Right cardiac atrium (tissue), 5 donors: ENCODE results near the gene PRDM11. TPM values are rescaled to one million over a fixed set of nuclear protein-coding genes. Genes with fewer than 3 reads are reported as not detected.

Experiments
- ATAC-seq, 2 donors: fragments of 200-7000 bp; cut with Tn5 transposase; one replicate each; pipeline versions ENCODE4 v1.8.0 to v1.9.1; 2020; ENCODE audit warnings: moderate library complexity in 2 of 2, mild to moderate bottlenecking in 1 of 2
- DNase-seq, 3 donors: peaks; one replicate each; pipeline ENCODE4 v3.0.0-alpha.2; 2020
- H3K27ac ChIP-seq: one replicate; pipeline ENCODE4 v1.5.1; 2013; ENCODE audit warnings: mild to moderate bottlenecking, low read length, control low read depth, moderate library complexity
- H3K27me3 ChIP-seq: one replicate; pipeline ENCODE4 v1.6.1; 2013; ENCODE audit not compliant: control insufficient read depth, insufficient read depth
- H3K4me1 ChIP-seq: one replicate; pipeline ENCODE4 v1.6.1; 2013; ENCODE audit warnings: low read length; ENCODE audit not compliant: control insufficient read depth, insufficient read depth
- H3K4me3 ChIP-seq: one replicate; pipeline ENCODE4 v1.5.1; 2013; ENCODE audit warnings: low read length, control low read depth
- H3K9me3 ChIP-seq: one replicate; pipeline ENCODE4 v1.6.1; 2013; ENCODE audit warnings: low read length; ENCODE audit not compliant: control insufficient read depth
- WGBS: extraction: QIAGEN DNeasy Blood & Tissue Kit; methylation state at CpG from one replicate; pipeline ENCODE4 v1.1.7; 2013; 5-methylcytosine and 5-hydroxymethylcytosine counted together
- intact Hi-C, 4 donors: fragments of 100-400 bp; cut with DNase I; formaldehyde crosslinking; loops; one replicate each; pipeline versions ENCODE4 v1.11.0 to v1.14.0; 2022 to 2023
- long read RNA-seq, 4 donors: library from polyadenylated mRNA; unstranded; transcript quantifications; one replicate each; pipeline ENCODE4 v2.0.0, GENCODE V29; 2020 to 2021
- polyA plus RNA-seq: library from polyadenylated mRNA; stranded (reverse); fragments of 200-250 nt; gene quantifications from one replicate; pipeline ENCODE4 v1.2.3, GENCODE V29; 2013
- total RNA-seq, 4 donors: library from RNA; stranded (reverse); fragmentation: NEBNext Ultra II Directional; extraction: Animal tissue kit (Norgen Biotek cat#: 25700); gene quantifications; one replicate each; pipeline ENCODE4 v1.2.1, GENCODE V29; 2021
- donor health status: healthy with polysubstance abuse.
- donor health status: DM: no; HTN: yes; CAD: no.
- donor health status: DM: no; HTN: no; CAD: no.
- donor health status: DM: no; HTN: yes; CAD: no; lungs with severe emphysema.
- donor health status: DM: yes; HTN: yes; CAD: no.

The PRDM11 gene
- total RNA-seq (10 to 100 TPM; 27.5 to 33.9 (median 29.9) TPM), polyA plus RNA-seq (9.5 TPM)
- long read RNA-seq, donor 1, partial matches to known transcripts, result 15 of 41 reads
- long read RNA-seq, donor 1, other reads (novel, unspliced or antisense), result 25 of 41 reads
- long read RNA-seq, donor 2, partial matches to known transcripts, result 5 of 20 reads
- long read RNA-seq, donor 2, other reads (novel, unspliced or antisense), result 15 of 20 reads
- long read RNA-seq, donor 3, partial matches to known transcripts, result 3 of 19 reads
- long read RNA-seq, donor 3, other reads (novel, unspliced or antisense), result 15 of 19 reads
- long read RNA-seq, donor 4, partial matches to known transcripts, result 10 of 29 reads
- long read RNA-seq, donor 4, other reads (novel, unspliced or antisense), result 19 of 29 reads

DNA sequence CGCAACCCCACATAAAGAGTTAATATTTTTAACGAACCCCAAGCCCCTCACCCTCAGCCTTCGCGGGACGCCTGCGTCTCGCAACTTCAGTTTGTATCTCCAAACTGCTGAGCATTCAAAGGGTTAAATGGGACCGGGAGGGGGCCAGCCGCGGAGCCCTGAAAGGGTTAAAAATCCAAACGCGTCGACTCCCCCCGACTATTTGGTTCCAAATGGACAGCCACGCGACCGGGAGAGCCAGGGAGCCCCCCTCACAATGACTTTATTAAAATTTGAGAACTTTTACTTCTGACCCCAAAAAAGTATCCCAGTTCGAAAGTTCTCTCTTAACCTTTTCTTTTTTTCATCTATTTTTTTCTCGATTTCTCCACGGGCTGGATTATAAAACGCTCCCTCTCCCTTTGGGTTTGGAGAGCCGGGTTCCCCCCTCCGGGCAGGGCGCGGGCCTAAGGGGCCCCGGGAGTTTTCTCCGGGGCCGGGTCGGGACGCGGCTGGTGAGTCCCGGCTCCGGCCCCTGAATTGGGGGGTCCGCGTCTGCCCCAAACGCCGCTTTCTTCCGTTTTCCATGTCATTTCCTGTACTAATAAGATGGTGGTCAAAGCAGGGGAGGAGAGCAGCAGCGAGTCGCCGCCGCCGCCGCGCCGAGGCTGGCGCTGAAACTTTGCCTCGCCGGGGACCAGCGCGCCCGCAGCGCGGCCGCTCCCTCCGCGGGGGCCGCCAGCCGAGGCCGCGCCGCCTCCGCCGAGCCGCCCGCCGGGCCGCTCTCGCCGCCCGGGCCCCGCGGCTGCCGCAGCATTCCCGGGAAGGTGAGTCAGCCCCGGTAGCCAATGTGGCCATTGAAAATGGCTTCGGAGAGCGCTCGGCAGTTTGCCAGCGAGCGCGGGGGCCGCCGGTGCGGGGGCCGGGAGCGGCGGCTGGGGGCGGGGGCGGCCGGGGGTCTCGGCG is at the start of gene PRDM11:
PRDM11 (plus strand) TSS at position 568 of the 945 bp plus-strand sequence. CDS start 35,128 bp downstream, outside the sequence.
- ATAC-seq, result peak; percentile 3 to 38
- intact Hi-C loops, result loop anchor here in 2 of 4 donors (5.0 to 10.0 kb wide), 2 partner anchors 36 to 68 kb away; no protein-coding TSS in a partner anchor
- Histone ChIP-seq H3K9me3 (no peaks in the 10 kb centered on the region), H3K27me3 (no peaks in the 10 kb centered on the region), H3K4me3 (peak within 1 kb of the TSS; percentile 74), H3K4me1 (peaks cover 8% of the 10 kb centered on the region), H3K27ac (peak within 1 kb of the TSS; percentile 98)
- DNase-seq, result peak; percentile 59 to 81 (median 63)
- WGBS, result under 1% methylated on average over 93 of the region's 93 CpGs

DNA sequence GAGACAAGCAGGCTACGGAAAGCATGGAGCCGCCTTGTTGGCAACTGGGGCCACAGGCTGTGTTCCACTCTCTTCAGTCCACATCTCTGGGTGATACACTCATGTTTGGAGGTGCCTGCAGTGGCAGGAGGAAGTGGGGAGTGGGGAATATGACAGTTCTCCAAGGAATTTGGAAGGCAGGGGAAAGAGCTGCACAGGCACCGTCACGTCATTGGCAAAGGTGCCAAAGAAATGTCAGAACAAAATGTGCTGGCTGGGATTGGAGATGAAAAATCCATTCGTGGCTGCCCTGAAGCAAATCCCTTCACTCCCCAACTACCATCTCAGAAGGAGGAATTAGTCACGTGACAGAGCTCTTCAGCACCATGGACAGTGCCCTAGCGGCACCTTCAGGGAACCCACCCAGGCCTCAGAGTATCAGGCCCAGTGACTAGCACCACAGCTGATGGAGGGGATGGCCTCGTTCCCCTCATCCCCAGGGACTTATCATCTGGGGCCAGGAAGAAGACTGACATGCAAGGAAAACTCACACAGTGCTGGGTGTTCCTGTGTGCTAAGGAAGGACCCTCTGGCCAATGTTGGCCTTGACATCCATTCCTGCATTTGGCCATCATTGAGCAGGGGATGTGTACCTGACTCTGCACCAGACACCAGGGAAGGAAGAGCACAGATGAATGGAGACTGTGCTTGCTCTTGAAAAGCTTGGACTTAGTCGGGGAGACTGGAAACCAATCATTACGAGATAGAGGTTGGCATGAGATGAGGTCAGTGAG is 48.5 kb upstream of the PRDM11 start:
- no peaks in the 10 kb centered on the region for H3K4me1 ChIP-seq
- no peak overlapping the region for H3K27ac ChIP-seq
- H3K9me3 ChIP-seq, result no peaks in the 10 kb centered on the region
- ATAC-seq (peak; percentile 45 to 61), DNase-seq (peak; percentile 63 to 85 (median 80))
- no peaks in the 10 kb centered on the region for H3K27me3 ChIP-seq
- 31% methylated on average over 10 of the region's 10 CpGs for WGBS
- intact Hi-C loops, result no loop called here
- no peak overlapping the region for H3K4me3 ChIP-seq

DNA sequence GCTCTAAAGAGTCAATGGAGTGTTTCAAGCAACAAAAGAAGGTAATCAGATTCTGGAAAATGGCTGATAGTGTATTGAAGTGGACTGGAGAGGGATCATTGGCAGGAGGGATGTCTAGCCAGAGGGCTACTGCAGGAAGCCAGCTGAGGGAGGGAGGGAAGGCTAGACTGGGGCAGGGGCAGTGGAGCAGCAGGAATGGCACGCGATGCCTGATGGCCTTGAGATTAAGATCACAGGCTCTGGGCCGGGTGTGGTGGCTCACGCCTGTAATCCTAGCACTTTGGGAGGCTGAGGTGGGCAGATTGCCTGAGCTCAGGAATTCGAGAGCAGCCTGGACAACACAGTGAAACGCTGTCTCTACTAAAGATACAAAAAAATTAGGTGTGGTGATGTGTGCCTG is 47.5 kb upstream of the PRDM11 start:
- WGBS, result 84% methylated on average over 6 of the region's 6 CpGs
- Histone ChIP-seq H3K4me1 (no peaks in the 10 kb centered on the region), H3K9me3 (no peaks in the 10 kb centered on the region), H3K27ac (no peak overlapping the region), H3K4me3 (no peak overlapping the region), H3K27me3 (no peaks in the 10 kb centered on the region)
- DNase-seq, result no peak
- no peak for ATAC-seq
- intact Hi-C loops, result no loop called here

DNA sequence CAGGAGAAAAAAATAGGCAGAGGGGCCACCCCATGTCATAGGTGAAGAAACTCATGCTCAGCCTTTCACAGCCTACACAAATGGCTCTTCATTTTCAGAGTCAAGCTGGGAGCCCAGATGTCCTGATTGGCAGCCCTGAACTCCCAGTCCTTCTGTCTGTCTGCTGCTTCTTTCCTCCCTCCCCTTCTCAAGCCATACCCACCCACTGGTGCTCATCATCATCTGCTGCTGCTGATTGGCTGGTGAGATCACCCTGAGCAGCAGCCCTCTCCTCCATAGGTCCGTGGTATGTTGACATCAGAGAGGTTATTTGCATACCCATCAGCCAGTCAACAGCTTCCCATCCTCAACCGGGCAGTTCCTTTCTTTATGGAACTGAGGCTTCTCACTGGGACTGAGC is 46.1 kb upstream of the PRDM11 start:
- no peak for DNase-seq
- intact Hi-C loops, result loop anchor here in 3 of 4 donors (5.0 kb wide), 2 partner anchors 163 to 478 kb away; no protein-coding TSS in a partner anchor
- no peaks in the 10 kb centered on the region for H3K4me1 ChIP-seq
- WGBS, result 22% methylated on average over 2 of the region's 2 CpGs
- H3K9me3 ChIP-seq, result no peaks in the 10 kb centered on the region
- ATAC-seq, result no peak
- no peak overlapping the region for H3K27ac ChIP-seq
- H3K27me3 ChIP-seq, result no peaks in the 10 kb centered on the region
- H3K4me3 ChIP-seq, result no peak overlapping the region

DNA sequence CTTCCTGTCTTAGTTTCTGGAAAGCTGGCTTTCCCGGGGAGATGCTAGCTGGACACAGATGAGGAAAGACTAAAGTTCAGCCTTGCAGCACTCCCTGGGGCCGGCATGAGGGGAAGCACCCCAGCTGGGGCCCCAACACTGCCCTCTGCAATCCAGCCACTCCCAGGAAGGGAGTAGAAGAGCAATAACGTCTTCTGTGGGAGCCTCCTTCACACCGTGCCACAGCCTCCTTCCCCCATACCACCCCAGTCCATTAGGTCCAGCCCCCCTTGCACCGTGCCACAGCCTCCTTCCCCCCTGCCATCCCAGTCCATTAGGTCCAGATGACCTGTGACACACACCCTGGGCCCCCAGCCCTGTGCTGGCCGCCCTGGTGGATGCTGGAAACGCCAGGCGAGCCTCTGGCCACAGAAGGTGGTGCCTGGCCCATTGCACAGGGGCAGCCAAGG is 44.1 kb upstream of the PRDM11 start:
- Histone ChIP-seq H3K27me3 (no peaks in the 10 kb centered on the region), H3K4me3 (no peak overlapping the region), H3K4me1 (no peaks in the 10 kb centered on the region), H3K27ac (no peak overlapping the region), H3K9me3 (no peaks in the 10 kb centered on the region)
- no peak for ATAC-seq
- WGBS, result 52% methylated on average over 8 of the region's 8 CpGs
- DNase-seq, result no peak
- intact Hi-C loops, result loop anchor here in 3 of 4 donors (2.0 to 5.0 kb wide), 3 partner anchors 165 to 480 kb away; no protein-coding TSS in a partner anchor

DNA sequence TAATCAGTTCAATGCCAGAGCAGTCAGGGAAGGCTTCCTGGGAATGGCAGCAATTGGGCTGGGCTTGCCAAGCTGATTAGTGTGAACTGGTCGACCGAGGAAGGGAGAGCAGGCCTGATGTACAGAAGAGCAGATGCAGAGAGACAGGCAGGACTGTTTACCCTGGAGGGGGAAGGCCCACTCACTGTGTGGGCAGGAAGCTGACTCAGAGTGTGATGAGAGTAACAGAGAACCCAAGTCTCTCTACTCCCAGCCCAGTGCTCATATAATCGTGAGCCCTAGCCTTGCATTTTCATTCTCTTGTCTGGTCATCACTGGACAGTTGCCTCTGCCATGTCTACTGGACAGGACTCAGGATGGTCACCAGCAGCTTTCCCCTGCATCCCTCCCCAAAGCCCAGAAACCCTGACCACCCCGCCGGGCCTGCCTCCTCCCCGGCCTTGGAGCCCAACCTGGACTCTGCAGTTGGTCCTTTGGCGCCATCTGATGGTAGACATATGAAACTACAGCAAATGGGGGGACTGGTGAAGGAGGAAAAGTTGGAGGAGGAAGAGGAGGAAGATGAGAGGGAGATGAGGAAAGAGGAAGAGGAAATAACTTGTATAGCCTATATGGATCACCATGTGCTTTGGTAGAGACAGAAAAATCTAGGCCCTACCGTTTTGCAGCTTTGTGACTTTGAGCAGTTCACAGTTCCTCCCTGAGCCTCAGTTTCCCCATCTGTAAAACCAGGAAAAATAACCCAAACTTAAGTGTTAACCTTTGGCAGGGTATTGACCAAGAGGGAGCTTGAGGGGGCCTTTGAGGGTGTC is 43.4 kb upstream of the PRDM11 start:
- intact Hi-C loops, result loop anchor here in 3 of 4 donors (2.0 to 5.0 kb wide), 3 partner anchors 166 to 481 kb away; no protein-coding TSS in a partner anchor
- Histone ChIP-seq H3K4me3 (no peak overlapping the region), H3K27ac (no peak overlapping the region), H3K9me3 (no peaks in the 10 kb centered on the region), H3K4me1 (no peaks in the 10 kb centered on the region), H3K27me3 (no peaks in the 10 kb centered on the region)
- ATAC-seq (peak; percentile 60 to 65), DNase-seq (peak; percentile 59 to 79 (median 76))
- 17% methylated on average over 8 of the region's 8 CpGs for WGBS

DNA sequence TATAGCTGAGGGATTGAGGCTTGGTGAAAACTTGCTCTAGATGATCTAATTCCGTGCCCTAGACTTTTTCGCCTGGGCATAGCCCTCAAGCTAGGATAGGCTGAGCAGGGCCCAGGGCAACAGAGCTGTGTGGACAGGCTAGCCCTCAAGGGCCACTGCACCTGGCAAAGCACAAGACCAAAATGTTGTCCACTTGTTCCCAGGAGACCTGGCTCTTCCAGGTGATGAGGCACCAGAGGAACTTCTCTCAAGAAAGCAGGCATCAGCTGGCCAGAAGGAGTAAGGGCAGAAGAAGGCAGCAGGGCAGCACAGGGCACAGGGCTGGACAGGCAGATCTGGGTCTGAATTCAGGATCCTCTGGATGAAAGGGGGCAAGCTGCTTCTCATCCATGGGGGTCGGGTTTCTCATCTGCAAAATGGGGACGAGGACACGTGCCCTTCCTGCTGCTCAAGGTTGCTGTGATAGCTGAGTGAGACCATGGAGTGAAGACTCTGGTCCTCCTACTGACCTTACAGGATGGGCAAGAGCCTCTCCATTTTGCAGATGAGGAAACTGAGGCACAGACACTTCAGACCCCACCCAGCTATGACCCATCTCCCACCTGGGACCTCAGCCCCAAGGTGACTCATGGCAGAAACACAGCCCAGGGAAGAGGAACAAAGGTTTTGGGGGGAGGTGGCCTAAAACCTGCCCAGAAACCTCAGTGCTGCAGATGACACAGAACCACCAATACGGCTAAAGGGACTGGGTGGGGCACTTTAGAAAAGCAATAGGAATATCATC is 42.2 kb upstream of the PRDM11 start:
- no peaks in the 10 kb centered on the region for H3K27me3 ChIP-seq
- no peaks in the 10 kb centered on the region for H3K9me3 ChIP-seq
- no peaks in the 10 kb centered on the region for H3K4me1 ChIP-seq
- intact Hi-C loops, result loop anchor here (2.0 to 5.0 kb wide), 3 partner anchors 167 to 482 kb away; no protein-coding TSS in a partner anchor
- 79% methylated on average over 6 of the region's 6 CpGs for WGBS
- no peak for ATAC-seq
- no peak overlapping the region for H3K4me3 ChIP-seq
- no peak overlapping the region for H3K27ac ChIP-seq
- no peak for DNase-seq

DNA sequence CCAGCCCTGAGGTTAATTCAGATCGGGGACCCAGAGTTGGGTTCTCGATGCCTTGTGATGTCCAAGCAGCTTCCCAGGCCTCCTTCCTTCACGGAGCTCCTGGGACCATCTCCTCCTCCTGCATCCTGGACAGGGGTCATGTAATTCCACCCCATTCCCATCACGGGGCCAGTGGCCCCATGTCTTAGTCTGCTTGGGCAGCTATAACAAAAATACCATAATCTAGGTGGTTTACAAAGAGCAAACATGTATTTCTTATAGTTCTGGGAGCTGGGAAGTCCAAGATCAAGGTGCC is 41.7 kb upstream of the PRDM11 start:
- Histone ChIP-seq H3K4me1 (no peaks in the 10 kb centered on the region), H3K27ac (no peak overlapping the region), H3K27me3 (no peaks in the 10 kb centered on the region), H3K4me3 (no peak overlapping the region), H3K9me3 (no peaks in the 10 kb centered on the region)
- 87% methylated on average over 4 of the region's 4 CpGs for WGBS
- DNase-seq (no peak), ATAC-seq (no peak)
- intact Hi-C loops, result loop anchor here (1.0 to 5.0 kb wide), 4 partner anchors 167 to 482 kb away; no protein-coding TSS in a partner anchor

DNA sequence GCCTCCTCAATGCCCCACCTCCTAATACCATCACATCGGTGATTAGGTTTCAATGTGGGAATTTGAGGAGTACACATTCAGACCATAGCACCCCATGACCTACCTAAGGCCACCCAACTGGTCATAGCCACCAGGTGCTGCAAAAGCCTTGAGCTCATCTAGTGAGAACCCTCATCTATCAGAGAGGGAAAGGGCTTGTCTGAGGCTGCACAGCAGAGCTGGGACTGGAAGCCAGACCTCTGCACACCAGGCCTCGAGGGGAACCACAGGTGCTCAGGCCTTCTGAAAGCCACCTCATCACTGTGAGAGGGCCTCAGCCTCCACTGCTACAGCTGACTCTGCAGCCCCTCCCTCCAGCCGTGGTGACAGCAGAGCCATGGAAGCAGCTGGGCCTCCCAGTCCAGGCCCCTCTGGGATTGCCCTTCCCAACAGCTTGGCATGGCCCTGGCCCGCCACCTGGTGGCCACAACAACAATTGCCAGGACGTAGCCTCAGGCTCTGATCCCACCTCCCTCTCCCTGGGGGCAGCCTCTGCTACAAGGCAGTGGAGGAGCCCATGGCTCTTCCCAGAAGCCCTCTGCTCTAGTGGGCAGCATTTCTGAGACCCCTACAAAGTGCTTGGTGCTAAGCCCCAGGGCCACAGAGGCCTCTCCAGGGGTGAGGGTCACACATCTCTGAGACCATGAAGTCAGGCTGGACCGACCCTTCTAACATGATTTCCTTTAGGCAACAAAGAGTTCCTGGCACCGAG is 41.0 kb upstream of the PRDM11 start:
- Histone ChIP-seq H3K27ac (no peak overlapping the region), H3K27me3 (no peaks in the 10 kb centered on the region), H3K4me1 (no peaks in the 10 kb centered on the region), H3K4me3 (no peak overlapping the region), H3K9me3 (no peaks in the 10 kb centered on the region)
- peak; percentile 86 to 92 (median 91) for DNase-seq
- intact Hi-C loops, result loop anchor here in 2 of 4 donors (1.0 to 2.0 kb wide), 2 partner anchors 169 kb away; no protein-coding TSS in a partner anchor
- 29% methylated on average over 7 of the region's 7 CpGs for WGBS
- peak; percentile 81 to 85 for ATAC-seq
